H9 (cell line): ENCODE measurements around the gene SLFN5. TPM values are rescaled to one million over a fixed set of nuclear protein-coding genes. Genes with fewer than 3 reads are reported as not detected.

Source experiments
- DNase-seq: peaks from one replicate; pipeline ENCODE4 v3.0.0-alpha.2; 2017
- H2AFZ ChIP-seq: one replicate; pipeline ENCODE4 v1.6.1; 2013; ENCODE audit warnings: mild to moderate bottlenecking, low read length, control low read depth, moderate library complexity
- H2AK5ac ChIP-seq: 2 replicates; pipeline ENCODE4 v1.6.1; 2013; ENCODE audit warnings: low read length, control low read depth, mixed read lengths; ENCODE audit not compliant: insufficient read length
- H2BK120ac ChIP-seq: one replicate; pipeline ENCODE4 v1.6.1; 2013; ENCODE audit warnings: low read depth, mild to moderate bottlenecking, low read length, control low read depth, inconsistent platforms; ENCODE audit not compliant: poor library complexity, severe bottlenecking
- H2BK12ac ChIP-seq: 2 replicates; pipeline ENCODE4 v1.6.1; 2013; ENCODE audit warnings: low read length, control low read depth, mixed read lengths, low read depth; ENCODE audit not compliant: insufficient read length
- H2BK15ac ChIP-seq: 2 replicates; pipeline ENCODE4 v1.6.1; 2013; ENCODE audit warnings: low read depth, low read length, control low read depth
- H2BK20ac ChIP-seq: one replicate; pipeline ENCODE4 v1.6.1; 2013; ENCODE audit warnings: low read depth, mild to moderate bottlenecking, low read length, control low read depth, inconsistent platforms; ENCODE audit not compliant: poor library complexity, severe bottlenecking
- H2BK5ac ChIP-seq: 2 replicates; pipeline ENCODE4 v1.6.1; 2013; ENCODE audit warnings: low read length, control low read depth, mixed read lengths; ENCODE audit not compliant: insufficient read length
- H3K14ac ChIP-seq: 2 replicates; pipeline ENCODE4 v1.6.1; 2013; ENCODE audit warnings: low read length, control low read depth; ENCODE audit not compliant: insufficient read depth
- H3K18ac ChIP-seq: 2 replicates; pipeline ENCODE4 v1.6.1; 2013; ENCODE audit warnings: low read depth, mild to moderate bottlenecking, mixed read lengths, low read length, control low read depth; ENCODE audit not compliant: insufficient read length
- H3K23ac ChIP-seq: 2 replicates; pipeline ENCODE4 v1.6.1; 2013; ENCODE audit warnings: low read length, control low read depth, mixed read lengths, low read depth; ENCODE audit not compliant: insufficient read length
- H3K23me2 ChIP-seq: 2 replicates; pipeline ENCODE4 v1.6.1; 2013; ENCODE audit warnings: low read depth, mild to moderate bottlenecking, mixed read lengths, low read length, control low read depth; ENCODE audit not compliant: insufficient read length, poor library complexity, severe bottlenecking
- H3K27ac ChIP-seq: 2 replicates; pipeline ENCODE4 v1.5.1; 2013; ENCODE audit warnings: low read length, control low read depth, mixed read lengths, low read depth; ENCODE audit not compliant: insufficient read length
- H3K27me3 ChIP-seq: 2 replicates; pipeline ENCODE4 v1.6.1; 2013; ENCODE audit warnings: low read length, control low read depth, inconsistent platforms; ENCODE audit not compliant: insufficient read depth
- H3K4ac ChIP-seq: 2 replicates; pipeline ENCODE4 v1.6.1; 2013; ENCODE audit warnings: low read depth, mild to moderate bottlenecking, control low read depth, inconsistent platforms, low read length, moderate library complexity
- H3K4me1 ChIP-seq: 2 replicates; pipeline ENCODE4 v1.6.1; 2013; ENCODE audit warnings: low read length, control low read depth, inconsistent platforms; ENCODE audit not compliant: insufficient read depth
- H3K4me2 ChIP-seq: 2 replicates; pipeline ENCODE4 v1.6.1; 2013; ENCODE audit warnings: low read length, control low read depth, mixed read lengths; ENCODE audit not compliant: insufficient read length, insufficient read depth
- H3K56ac ChIP-seq: 2 replicates; pipeline ENCODE4 v1.6.1; 2013; ENCODE audit warnings: low read depth, mild to moderate bottlenecking, mixed read lengths, low read length, control low read depth; ENCODE audit not compliant: insufficient read length
- H3K79me1 ChIP-seq: 2 replicates; pipeline ENCODE4 v1.6.1; 2013; ENCODE audit warnings: low read depth, mild to moderate bottlenecking, moderate library complexity, low read length, control low read depth, inconsistent platforms; ENCODE audit not compliant: insufficient read depth, poor library complexity, severe bottlenecking
- H3K79me2 ChIP-seq: 2 replicates; pipeline ENCODE4 v1.6.1; 2013; ENCODE audit warnings: low read length, control low read depth, inconsistent platforms; ENCODE audit not compliant: insufficient read depth
- H3K9ac ChIP-seq: 2 replicates; pipeline ENCODE4 v1.6.1; 2013; ENCODE audit warnings: low read length, control low read depth, mixed read lengths; ENCODE audit not compliant: insufficient read length; ENCODE audit errors: extremely low read depth
- H3K9me3 ChIP-seq: one replicate; pipeline ENCODE4 v1.6.1; 2013; ENCODE audit warnings: low read depth, low read length, inconsistent platforms; ENCODE audit not compliant: control insufficient read depth
- H3T11ph ChIP-seq: one replicate; pipeline ENCODE4 v1.6.1; 2013; ENCODE audit warnings: mild to moderate bottlenecking, low read length, control low read depth, inconsistent platforms
- H4K20me1 ChIP-seq: one replicate; pipeline ENCODE4 v1.6.1; 2013; ENCODE audit not compliant: control insufficient read depth, insufficient read length, insufficient read depth
- H4K5ac ChIP-seq: 2 replicates; pipeline ENCODE4 v1.6.1; 2013; ENCODE audit warnings: low read depth, mild to moderate bottlenecking, mixed read lengths, low read length, control low read depth; ENCODE audit not compliant: insufficient read length
- H4K8ac ChIP-seq: replicated peaks from 2 replicates; pipeline ENCODE4 v1.6.1; 2013; ENCODE audit warnings: low read length, control low read depth, mixed read lengths, low read depth; ENCODE audit not compliant: insufficient read length
- H4K91ac ChIP-seq: 2 replicates; pipeline ENCODE4 v1.6.1; 2013; ENCODE audit warnings: low read depth, mild to moderate bottlenecking, moderate library complexity, mixed read lengths, low read length, control low read depth; ENCODE audit not compliant: insufficient read length
- H3K27ac Mint-ChIP-seq, 3 experiments: 2 replicates in 2 of 3; 3 replicates in 1 of 3; pipeline ENCODE4 v1.8.0; 2020 to 2021; ENCODE audit warnings: mixed read lengths in 3 of 3, mild to moderate bottlenecking in 1 of 3, moderate library complexity in 1 of 3
- H3K27me3 Mint-ChIP-seq: 2 replicates; pipeline ENCODE4 v1.8.0; 2021; ENCODE audit warnings: low read depth, mild to moderate bottlenecking, moderate library complexity, mixed read lengths
- H3K36me3 Mint-ChIP-seq, 3 experiments: 2 replicates in 2 of 3; 3 replicates in 1 of 3; pipeline ENCODE4 v1.8.0; 2020 to 2021; ENCODE audit warnings: low read depth in 3 of 3, mixed read lengths in 3 of 3; ENCODE audit not compliant: insufficient read depth in 1 of 3
- H3K4me1 Mint-ChIP-seq, 2 experiments: 2 replicates each; pipeline ENCODE4 v1.8.0; 2020; ENCODE audit warnings: mixed read lengths in 2 of 2
- H3K4me3 Mint-ChIP-seq, 2 experiments: 2 replicates in 1 of 2; 3 replicates in 1 of 2; pipeline ENCODE4 v1.8.0; 2020 to 2021; ENCODE audit warnings: mild to moderate bottlenecking in 2 of 2, mixed read lengths in 2 of 2, moderate library complexity in 1 of 2
- H3K9me3 Mint-ChIP-seq, 2 experiments: 2 replicates in 1 of 2; 3 replicates in 1 of 2; pipeline ENCODE4 v1.8.0; 2020; ENCODE audit warnings: mild to moderate bottlenecking in 2 of 2, mixed read lengths in 2 of 2, moderate library complexity in 1 of 2
- WGBS: extraction: QIAGEN DNeasy Blood & Tissue Kit; methylation state at CpG from one replicate; pipeline ENCODE4 v1.1.7; 2013; ENCODE audit warnings: missing lambda C conversion rate, low lambda C conversion rate, mixed read lengths; ENCODE audit not compliant: insufficient read length; ENCODE audit errors: extremely low coverage; 5-methylcytosine and 5-hydroxymethylcytosine counted together
- total RNA-seq: library from RNA; stranded (reverse); gene quantifications from 2 replicates; pipeline ENCODE4 v1.2.1, GENCODE V29; 2021
- TF ChIP-seq, protein P1 (sequence below): fragments of 200-600 bp; sonication (generic); conservative IDR thresholded peaks from 3 replicates; pipeline ENCODE4 v1.8.0; 2021; ENCODE audit warnings: antibody characterized with exemption, mild to moderate bottlenecking

The SLFN5 gene
- total RNA-seq, 1 experiment from 2014 or later = 2.9 TPM

DNA sequence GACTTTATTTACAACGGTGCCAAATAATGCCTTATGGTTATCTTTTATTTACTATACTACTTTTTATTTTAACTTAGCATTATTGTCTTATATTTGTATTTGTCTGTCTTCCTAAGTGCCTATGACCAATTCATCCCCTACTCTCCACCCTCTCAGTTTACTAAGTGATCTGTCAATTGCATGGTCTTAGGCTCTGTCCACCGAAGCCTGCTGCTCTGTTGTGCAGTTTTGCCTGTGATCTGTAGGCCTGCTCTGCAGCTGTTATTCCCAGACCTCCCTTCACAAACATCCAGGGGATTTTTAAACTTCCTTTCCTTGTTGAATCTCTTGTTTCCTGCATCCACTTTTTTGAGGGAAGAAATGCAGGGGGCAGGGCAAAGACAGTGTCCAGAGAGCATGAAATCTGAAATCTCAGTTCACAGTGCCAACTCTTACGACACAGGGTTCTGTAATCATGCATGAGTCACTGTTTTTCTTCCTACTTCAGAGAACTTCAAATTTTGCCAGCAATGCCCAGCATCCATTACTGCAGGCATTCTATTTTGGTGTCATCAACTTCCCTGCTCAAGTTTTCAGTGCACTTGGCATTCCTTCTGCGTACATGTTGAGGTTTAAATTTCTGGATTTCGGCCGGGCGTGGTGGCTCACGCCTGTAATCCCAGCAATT is 11.4 kb downstream of the SLFN5 start:
- Histone ChIP-seq H3K4me2 (no peak overlapping the region), H3K23me2 (no peaks in the 10 kb centered on the region), H3K9me3 (no peaks in the 10 kb centered on the region), H2BK15ac (no peak overlapping the region), H3K14ac (no peak overlapping the region), H3K18ac (no peak overlapping the region), H3K79me1 (no peaks in the 10 kb centered on the region), H3K79me2 (no peaks in the 10 kb centered on the region), H2BK12ac (no peak overlapping the region), H2BK120ac (no peak overlapping the region), H2BK5ac (no peak overlapping the region), H4K91ac (no peak overlapping the region), H3K4me1 (no peaks in the 10 kb centered on the region), H2AK5ac (no peak overlapping the region), H3K4ac (no peak overlapping the region), H3T11ph (no peak overlapping the region), H2BK20ac (no peak overlapping the region), H3K9ac (no peak overlapping the region), H4K5ac (no peak overlapping the region), H3K27me3 (no peaks in the 10 kb centered on the region), H4K8ac (no peak overlapping the region), H3K27ac (no peak overlapping the region), H3K23ac (no peak overlapping the region), H2AFZ (no peak overlapping the region), H3K56ac (no peak overlapping the region), H4K20me1 (no peaks in the 10 kb centered on the region)
- Mint-ChIP-seq H3K4me1 (peaks cover 3 to 6% of the 10 kb centered on the region in 2 experiments; a peak in 2 of 4 replicates), H3K27ac (no peak overlapping the region; a peak in 1 of 7 replicates), H3K36me3 (no peaks in the 10 kb centered on the region), H3K4me3 (no peak overlapping the region), H3K9me3 (no peaks in the 10 kb centered on the region), H3K27me3 (peaks cover 7% of the 10 kb centered on the region)
- no peak for DNase-seq
- WGBS = no CpG with 5 or more reads among the region's 8 CpGs
- TF ChIP-seq, protein P1, sequence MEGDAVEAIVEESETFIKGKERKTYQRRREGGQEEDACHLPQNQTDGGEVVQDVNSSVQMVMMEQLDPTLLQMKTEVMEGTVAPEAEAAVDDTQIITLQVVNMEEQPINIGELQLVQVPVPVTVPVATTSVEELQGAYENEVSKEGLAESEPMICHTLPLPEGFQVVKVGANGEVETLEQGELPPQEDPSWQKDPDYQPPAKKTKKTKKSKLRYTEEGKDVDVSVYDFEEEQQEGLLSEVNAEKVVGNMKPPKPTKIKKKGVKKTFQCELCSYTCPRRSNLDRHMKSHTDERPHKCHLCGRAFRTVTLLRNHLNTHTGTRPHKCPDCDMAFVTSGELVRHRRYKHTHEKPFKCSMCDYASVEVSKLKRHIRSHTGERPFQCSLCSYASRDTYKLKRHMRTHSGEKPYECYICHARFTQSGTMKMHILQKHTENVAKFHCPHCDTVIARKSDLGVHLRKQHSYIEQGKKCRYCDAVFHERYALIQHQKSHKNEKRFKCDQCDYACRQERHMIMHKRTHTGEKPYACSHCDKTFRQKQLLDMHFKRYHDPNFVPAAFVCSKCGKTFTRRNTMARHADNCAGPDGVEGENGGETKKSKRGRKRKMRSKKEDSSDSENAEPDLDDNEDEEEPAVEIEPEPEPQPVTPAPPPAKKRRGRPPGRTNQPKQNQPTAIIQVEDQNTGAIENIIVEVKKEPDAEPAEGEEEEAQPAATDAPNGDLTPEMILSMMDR = no peak
